GM12872 (cell line): ENCODE data around the gene FTSJ1.

Experiments used
- CTCF ChIP-seq: IDR thresholded peaks from 3 replicates; pipeline ENCODE4 v1.5.1; 2011; ENCODE audit warnings: low read depth, mild to moderate bottlenecking, low read length, moderate library complexity; ENCODE audit not compliant: insufficient read depth

The FTSJ1 gene

GRCh38 chrX:48493890-48494364, 17.9 kb downstream of the FTSJ1 start:
- TF ChIP-seq CTCF: no peak; the same call in 2 of the 3 replicates

GRCh38 chrX:48496660-48497059, 20.7 kb downstream of the FTSJ1 start:
- no peak for TF ChIP-seq CTCF

- no peak for TF ChIP-seq CTCF
These were observed 21.9 kb downstream of the FTSJ1 start for GRCh38 chrX:48497871-48498270.

GRCh38 chrX:48498374-48498809, 22.4 kb downstream of the FTSJ1 start:
- no peak for TF ChIP-seq CTCF

- TF ChIP-seq CTCF: no peak
These were observed 28.3 kb downstream of the FTSJ1 start for GRCh38 chrX:48504261-48504660.

GRCh38 chrX:48505481-48505880, 29.5 kb downstream of the FTSJ1 start:
- TF ChIP-seq CTCF: no peak

GRCh38 chrX:48507246-48507645, 31.2 kb downstream of the FTSJ1 start:
- TF ChIP-seq CTCF: no peak
